IPS-20b (cell line): ENCODE measurements around the gene PLCD3.

Source experiments
- H3K27ac ChIP-seq: one replicate; pipeline ENCODE4 v1.5.1; 2013; ENCODE audit warnings: low read length
- H3K27me3 ChIP-seq: 2 replicates; pipeline ENCODE4 v1.6.1; 2013; ENCODE audit warnings: mild to moderate bottlenecking, low read length, inconsistent platforms; ENCODE audit not compliant: insufficient read depth
- H3K36me3 ChIP-seq: 2 replicates; pipeline ENCODE4 v1.6.1; 2013; ENCODE audit warnings: low read depth, mild to moderate bottlenecking, inconsistent platforms, low read length, moderate library complexity; ENCODE audit not compliant: insufficient read depth
- H3K4me1 ChIP-seq: 2 replicates; pipeline ENCODE4 v1.6.1; 2013; ENCODE audit warnings: mild to moderate bottlenecking, control low read depth, inconsistent platforms, low read length, moderate library complexity; ENCODE audit not compliant: insufficient read depth
- H3K4me3 ChIP-seq: 2 replicates; pipeline ENCODE4 v1.5.1; 2013; ENCODE audit warnings: mild to moderate bottlenecking, low read length, inconsistent platforms
- H3K9ac ChIP-seq: 2 replicates; pipeline ENCODE4 v1.6.1; 2013; ENCODE audit warnings: low read depth, mild to moderate bottlenecking, inconsistent platforms, low read length, moderate library complexity
- H3K9me3 ChIP-seq: 2 replicates; pipeline ENCODE4 v1.6.1; 2013; ENCODE audit warnings: mild to moderate bottlenecking, low read depth, low read length, inconsistent platforms; ENCODE audit not compliant: insufficient read depth

Gene PLCD3

DNA sequence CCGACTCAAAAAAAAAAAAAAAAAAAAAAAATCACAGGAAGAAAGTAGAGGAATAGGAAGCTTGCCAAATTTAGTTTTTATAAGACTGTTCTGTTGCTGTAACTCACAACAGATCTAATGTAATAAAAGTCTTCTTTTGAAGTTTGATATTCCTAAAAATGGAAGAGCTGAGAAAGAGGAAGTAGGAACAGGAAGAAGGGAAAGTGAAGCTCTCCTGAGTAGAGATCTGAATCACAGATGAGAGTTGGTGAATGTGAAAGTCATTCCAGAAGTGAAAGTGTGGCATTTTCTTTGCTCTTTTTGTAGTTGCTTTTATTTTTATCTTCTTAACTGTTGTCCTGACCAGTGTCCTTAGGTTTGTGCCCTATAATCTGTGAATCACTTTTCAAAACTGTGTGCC is 69.1 kb downstream of the PLCD3 start:
- H3K9me3 ChIP-seq = no peaks in the 10 kb centered on the region; the same call in 1 of the 2 replicates
- H3K27me3 ChIP-seq = no peaks in the 10 kb centered on the region
- H3K27ac ChIP-seq = no peak overlapping the region
- peaks cover 4% of the 10 kb centered on the region; the same call in 1 of the 2 replicates for H3K4me1 ChIP-seq
- H3K9ac ChIP-seq = no peak overlapping the region
- H3K4me3 ChIP-seq = no peak overlapping the region
- peaks cover 19% of the 10 kb centered on the region for H3K36me3 ChIP-seq

DNA sequence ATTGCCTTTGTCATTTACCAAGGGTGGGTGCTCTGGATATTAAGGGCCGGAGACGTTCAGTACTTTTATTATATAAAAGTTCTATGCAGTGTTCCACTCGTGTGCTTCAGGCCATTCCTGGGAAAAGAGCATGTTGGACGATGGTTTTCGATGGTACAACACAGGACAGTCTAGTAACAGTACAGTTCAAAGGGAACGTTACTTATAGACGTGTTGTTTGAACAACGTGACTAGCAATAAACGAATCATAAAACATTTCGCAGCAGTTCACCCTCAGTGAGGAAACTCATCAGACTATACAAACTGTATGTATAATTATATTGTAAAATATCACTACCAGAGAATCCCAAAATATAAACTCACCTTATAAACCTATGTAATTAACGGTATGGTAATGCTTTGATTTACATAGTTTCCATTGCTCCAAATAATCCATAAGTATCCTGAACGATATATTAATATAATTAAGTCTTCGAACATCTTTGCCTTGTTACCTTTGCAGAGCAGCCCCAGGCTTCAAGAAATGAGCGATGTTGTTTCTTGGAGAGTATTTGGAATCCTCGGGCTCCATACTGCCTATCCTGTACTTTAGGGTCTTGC is 70.6 kb downstream of the PLCD3 start:
- Histone ChIP-seq H3K4me3 (peak overlapping the region; percentile 94), H3K4me1 (peaks cover 4% of the 10 kb centered on the region; the same call in 1 of the 2 replicates), H3K27ac (peak overlapping the region; percentile 97), H3K36me3 (peaks cover 5% of the 10 kb centered on the region), H3K27me3 (no peaks in the 10 kb centered on the region), H3K9me3 (no peaks in the 10 kb centered on the region; the same call in 1 of the 2 replicates), H3K9ac (peak overlapping the region; percentile 96)

DNA sequence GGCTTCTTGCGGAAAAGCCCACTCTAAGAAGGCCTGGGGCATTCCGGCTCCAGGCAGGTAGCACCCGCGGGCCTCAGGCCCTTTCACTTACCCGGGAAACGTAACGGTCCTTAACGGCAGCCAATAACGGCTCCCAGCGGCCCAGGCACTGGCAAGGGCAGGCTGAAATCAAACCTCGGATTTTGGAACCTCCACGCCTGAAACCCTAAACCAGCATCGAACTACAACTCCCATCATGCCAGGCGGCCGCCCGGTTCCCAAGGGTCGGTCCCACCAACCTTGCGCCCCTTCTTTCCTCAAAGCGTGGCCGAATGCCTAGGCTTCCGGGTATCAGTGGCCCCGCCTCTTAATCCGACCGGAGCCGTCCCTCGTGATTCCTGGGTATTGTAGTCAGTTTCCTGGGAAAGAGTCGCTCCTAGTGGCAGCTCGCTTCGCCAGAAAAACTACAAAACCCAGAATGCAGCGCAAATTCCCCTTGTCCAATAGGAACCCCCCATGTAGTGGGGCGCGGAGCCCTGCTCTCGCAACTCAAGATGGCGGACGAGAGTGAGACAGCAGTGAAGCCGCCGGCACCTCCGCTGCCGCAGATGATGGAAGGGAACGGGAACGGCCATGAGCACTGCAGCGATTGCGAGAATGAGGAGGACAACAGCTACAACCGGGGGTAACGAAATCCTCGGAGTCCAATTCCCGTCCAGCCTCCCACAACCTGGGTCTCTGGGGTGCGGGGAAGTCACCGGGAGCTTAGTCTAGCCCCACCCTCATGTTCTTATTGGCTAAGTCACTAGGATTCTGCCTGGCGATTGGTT is 71.3 kb downstream of the PLCD3 start, which contains the start of gene NMT1:
Gene NMT1, plus strand, starts transcription at position 521 of the 809 bp plus-strand sequence. Its CDS starts 13 bp downstream, at position 534.
- Histone ChIP-seq H3K27ac (peak within 1 kb of the TSS; percentile 97), H3K9ac (peak within 1 kb of the TSS; percentile 96)

DNA sequence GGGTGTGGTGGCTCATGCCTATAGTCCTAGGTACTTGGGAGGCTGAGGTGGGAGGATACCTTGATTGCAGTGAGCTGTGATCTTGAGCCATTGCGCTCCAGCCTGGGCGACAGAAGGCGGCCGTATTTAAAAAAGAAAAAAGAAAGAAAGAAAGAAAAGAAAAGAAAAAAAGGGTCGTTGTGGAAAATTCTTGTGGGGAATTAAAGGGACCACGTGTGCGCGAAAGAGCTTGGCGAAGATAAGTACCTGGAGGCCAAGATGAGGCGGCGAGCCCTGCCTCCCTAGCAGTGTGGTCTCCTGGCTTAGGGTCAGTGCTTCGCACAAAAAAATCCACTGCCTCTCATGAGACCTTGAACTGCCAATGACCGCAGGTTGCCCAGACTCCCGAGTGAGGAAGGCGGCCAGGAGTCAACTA is 71.9 kb downstream of the PLCD3 start:
- Histone ChIP-seq H3K4me1 (peaks cover 4% of the 10 kb centered on the region; the same call in 1 of the 2 replicates), H3K4me3 (peak overlapping the region; percentile 94), H3K27me3 (no peaks in the 10 kb centered on the region), H3K36me3 (peaks cover 3% of the 10 kb centered on the region; the same call in 1 of the 2 replicates), H3K9me3 (no peaks in the 10 kb centered on the region; the same call in 1 of the 2 replicates), H3K9ac (peak overlapping the region; percentile 93), H3K27ac (peak overlapping the region; percentile 37)

More for the DNA sequence above, 71.3 kb downstream of the PLCD3 start, which contains the start of gene NMT1:
- peak within 1 kb of the TSS; percentile 94 for H3K4me3 ChIP-seq
- no peaks in the 10 kb centered on the region for H3K27me3 ChIP-seq
- peaks cover 3% of the 10 kb centered on the region; the same call in 1 of the 2 replicates for H3K36me3 ChIP-seq
- H3K4me1 ChIP-seq = peaks cover 4% of the 10 kb centered on the region; the same call in 1 of the 2 replicates
- no peaks in the 10 kb centered on the region; the same call in 1 of the 2 replicates for H3K9me3 ChIP-seq
